ENCODE measurements around the gene CYBA. TPM values are rescaled to one million over a fixed set of nuclear protein-coding genes. Genes with fewer than 3 reads are reported as not detected.

CYBA gene
- polyA plus RNA-seq, 4 donors = 89.6 to 180 (median 148) TPM

DNA sequence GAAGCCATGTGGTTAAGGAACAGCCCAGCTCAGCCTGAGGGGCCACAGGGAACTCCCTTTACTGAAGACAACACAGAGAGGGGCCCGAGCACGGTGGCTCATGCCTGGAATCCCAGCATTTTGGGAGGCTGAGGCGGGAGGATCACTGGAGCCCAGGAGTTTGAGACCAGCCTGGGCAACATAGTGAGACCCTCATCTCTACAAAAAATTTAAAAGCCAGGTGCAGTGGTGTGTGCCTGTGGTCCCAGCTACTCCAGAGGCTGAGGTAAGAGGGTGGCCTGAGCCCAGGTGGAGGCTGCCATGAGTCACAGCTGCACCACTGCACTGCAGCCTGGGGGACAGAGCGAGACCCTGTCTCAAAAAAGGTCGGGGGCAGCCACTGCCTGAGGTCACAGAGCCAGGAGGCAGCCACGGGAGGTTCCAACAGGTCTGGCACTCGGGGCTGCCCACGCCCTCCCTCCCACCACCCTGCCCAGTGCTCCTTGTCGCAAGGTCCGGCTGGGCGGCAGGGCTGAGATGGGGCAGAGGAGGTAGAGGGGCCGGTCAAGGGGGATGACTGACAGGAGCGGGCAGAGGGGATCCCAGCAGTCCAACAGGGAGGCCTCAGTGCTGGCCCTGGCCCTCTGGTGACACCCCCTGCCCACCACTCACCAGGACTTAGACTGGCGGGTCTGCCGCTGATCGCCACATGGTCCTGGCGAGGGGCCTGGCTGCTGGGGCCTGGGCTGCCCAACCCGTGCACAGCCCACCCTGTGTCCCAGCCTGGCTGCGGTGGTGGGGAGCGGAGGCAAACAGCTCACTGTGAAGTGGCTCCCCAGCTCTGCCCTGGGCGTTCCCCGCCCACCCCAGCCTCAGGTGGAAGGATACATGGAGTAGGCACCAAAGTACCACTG, 3.4 kb downstream of the CYBA start:
- no peak for DNase-seq (ENCODE audit: low read depth in 4 of 4, low spot score in 2 of 4)

DNA sequence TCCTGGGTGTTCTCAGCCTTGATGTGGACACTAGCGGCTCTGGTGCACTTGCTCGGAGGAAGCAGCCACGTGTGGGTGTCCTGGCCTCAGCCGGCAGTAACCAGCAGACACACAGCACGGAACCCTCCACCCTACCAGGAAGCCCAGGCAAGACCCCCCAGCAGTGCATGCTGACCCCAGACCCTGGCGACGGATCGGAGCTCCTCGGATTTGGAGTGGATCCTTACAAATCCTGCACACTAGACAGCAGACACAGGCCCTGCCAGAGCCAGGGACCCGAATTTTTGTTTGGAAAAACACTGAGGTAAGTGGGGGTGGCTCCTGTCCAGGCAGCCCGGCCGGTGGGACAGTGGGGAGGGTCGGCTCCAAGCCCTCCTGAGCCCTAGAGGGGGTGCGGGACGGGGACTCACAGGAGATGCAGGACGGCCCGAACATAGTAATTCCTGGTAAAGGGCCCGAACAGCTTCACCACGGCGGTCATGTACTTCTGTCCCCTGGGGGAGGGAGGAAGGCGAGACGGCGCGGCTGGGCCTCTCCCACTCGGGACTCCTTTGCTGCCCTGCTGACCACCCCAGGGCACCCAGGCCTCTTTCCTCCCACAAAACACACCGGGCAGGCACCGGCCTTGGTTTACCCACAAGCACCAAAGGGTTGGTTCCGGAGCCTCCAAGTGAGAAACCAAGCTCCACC, 4.4 kb downstream of the CYBA start:
- no peak for DNase-seq (ENCODE audit: low read depth in 4 of 4, low spot score in 2 of 4)

DNA sequence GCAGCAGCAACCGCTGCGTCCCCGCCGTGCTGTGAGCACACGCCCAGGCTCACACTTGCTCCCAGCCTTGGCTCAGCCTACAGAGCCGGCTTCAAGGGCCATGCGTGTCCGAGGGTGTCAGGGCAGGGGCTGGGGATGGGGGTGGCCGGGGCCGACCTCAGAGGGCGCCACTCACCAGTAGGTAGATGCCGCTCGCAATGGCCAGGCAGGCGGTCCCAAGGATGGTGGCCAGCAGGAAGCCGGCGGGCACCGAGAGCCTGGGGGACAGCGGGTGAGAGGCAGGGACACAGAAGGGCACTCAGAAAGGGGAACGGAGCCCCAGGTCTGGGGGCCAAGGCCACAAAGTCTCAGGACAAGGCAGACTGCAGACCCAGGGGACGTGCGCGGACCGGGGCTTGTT, 4.9 kb downstream of the CYBA start:
- no peak for DNase-seq (ENCODE audit: low read depth in 4 of 4, low spot score in 2 of 4)

DNA sequence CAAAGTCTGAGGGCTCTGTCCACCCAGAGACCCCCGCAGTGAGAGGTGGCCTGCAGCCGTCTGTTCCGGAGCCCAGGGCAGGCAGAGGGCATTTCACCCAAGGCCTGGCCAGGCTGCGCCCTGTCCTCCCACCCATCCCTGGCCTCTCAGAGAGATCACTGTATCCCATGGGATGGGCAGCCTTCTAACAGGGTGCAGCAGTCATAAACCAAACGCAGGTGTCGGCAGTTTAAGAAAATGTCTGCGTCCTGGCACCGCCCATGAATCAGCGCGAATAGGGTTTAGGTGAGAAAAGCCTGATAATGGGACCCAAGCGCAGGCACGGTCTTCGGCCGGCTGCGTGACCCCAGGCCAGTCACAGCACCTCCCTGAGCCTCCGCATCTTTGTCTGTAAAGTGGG, 5.4 kb downstream of the CYBA start:
- no peak for DNase-seq (ENCODE audit: low read depth in 4 of 4, low spot score in 2 of 4)

DNA sequence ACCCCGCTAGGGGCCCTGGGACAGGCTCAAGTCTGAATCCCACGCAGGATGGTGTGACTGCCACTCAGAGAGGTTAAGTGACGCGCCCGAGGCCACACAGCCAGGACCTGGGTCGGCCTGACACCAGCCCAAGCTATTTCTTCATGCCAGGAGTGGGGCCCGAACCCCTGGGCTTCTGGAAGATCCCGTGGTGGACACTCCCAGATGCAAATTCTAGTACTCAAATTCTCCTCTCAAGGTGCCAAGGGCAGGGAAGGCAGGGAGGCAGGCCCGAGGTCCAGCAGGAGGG, 7.3 kb downstream of the CYBA start:
- no peak for DNase-seq (ENCODE audit: low read depth in 4 of 4, low spot score in 2 of 4)

DNA sequence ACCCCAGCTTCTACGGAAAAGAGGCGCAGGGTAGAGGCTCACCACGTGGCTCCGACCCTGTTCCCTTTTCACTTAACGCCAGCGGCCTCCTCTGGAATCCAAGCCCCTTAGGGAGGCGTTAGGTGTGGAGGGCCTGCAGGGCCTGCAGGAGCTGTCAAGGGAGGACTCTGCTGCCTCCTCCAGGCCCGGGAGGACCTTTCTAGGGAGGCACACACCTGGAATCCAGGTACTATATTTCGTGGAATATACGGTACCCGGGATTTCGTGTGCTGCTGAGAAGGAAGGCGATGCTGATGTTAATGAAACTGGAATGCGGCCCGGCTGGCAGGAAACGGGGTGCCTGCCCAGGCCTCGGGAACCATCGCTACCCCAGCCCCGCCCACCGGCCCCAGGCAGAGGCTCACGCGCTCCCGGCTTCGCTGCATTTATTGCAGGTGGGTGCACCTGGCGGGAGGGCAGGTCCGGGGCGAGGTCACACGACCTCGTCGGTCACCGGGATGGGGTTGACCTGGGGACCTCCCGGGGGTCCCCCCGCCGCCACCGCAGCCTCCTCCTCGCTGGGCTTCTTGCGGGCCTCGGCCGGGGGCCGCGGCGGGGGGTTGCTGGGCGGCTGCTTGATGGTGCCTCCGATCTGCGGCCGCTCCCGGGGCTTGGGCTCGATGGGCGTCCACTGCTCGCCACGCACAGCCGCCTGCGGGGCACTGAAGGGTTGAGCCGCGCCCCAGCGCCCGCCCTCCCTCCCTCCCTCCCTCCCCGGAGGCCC, 7.8 kb downstream of the CYBA start:
- DNase-seq (ENCODE audit: low read depth in 4 of 4, low spot score in 2 of 4) = no peak

DNA sequence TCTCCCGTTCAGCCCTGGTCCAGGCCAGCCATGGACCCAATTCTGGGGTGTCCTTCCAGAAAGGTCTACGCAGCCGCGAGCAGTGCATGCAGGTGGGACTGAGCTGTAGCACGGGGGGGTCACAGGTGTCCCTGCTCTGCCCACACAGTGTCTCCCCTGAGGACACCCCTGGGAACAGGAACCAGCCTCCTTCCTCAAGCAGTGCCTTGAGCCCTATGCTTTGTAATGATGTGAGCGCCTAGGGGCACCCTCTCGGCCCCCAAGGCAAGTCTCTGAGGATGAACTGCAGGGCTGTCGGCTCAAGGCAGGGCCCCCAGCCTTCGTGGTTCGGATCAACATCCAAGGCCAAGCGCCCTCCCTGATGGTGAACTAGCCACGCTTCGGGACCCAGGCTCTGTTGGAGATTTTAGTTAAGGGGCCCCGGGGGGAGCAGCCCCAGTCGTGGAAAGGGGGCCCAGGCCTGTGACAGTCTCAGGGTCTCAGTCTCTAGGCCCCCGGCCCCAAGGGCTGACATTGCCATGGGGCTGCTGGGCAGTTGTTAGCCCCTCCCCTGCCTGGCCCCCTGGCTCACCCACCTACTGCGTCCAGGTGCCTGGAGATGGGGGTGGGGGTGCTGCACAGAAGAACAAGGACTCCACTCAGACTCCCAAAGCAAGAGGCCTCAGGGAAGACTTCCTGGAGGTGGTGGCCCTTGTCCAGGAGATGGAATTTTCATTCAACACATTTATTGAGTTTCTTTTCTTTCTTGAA, 10.2 kb downstream of the CYBA start:
- DNase-seq (ENCODE audit: low read depth in 4 of 4, low spot score in 2 of 4) = no peak

DNA sequence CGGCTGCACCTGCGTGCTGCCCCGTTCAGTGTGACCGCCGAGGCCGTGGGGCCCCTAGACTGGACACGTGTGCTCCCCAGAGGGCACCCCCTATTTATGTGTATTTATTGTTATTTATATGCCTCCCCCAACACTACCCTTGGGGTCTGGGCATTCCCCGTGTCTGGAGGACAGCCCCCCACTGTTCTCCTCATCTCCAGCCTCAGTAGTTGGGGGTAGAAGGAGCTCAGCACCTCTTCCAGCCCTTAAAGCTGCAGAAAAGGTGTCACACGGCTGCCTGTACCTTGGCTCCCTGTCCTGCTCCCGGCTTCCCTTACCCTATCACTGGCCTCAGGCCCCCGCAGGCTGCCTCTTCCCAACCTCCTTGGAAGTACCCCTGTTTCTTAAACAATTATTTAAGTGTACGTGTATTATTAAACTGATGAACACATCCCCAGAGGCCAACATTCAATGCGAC, 10.8 kb downstream of the CYBA start:
- DNase-seq (ENCODE audit: low read depth in 4 of 4, low spot score in 2 of 4) = no peak

DNA sequence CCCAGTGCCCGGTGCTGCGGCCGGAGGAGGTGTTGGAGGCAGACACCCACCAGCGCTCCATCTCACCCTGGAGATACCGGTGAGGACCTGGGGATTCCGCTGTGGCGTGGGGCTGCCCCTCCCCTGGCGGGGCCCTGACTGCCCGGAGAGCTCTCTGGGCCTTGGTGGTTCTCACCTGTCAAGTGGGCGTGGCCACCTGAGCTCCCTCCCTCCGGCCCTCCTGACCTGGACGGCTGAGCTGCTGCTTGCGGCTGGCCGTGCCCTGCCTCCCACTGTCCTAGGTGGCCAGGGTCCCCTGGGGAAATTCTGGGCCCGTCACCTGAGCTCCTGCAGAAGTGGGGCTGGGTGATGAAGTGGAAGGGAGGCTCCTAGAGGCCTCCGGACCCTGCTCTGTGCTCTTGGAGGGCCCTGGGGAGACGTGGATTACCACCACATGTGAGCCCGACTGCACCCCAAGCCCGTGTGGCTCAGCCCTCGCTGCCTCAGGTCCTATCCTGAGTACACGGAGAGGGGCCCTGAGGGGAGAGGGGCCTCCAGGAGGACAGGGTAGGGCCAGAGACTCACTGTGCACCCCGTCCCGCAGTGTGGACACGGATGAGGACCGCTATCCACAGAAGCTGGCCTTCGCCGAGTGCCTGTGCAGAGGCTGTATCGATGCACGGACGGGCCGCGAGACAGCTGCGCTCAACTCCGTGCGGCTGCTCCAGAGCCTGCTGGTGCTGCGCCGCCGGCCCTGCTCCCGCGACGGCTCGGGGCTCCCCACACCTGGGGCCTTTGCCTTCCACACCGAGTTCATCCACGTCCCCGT, 11.4 kb downstream of the CYBA start:
- DNase-seq (ENCODE audit: low read depth in 4 of 4, low spot score in 2 of 4) = no peak

DNA sequence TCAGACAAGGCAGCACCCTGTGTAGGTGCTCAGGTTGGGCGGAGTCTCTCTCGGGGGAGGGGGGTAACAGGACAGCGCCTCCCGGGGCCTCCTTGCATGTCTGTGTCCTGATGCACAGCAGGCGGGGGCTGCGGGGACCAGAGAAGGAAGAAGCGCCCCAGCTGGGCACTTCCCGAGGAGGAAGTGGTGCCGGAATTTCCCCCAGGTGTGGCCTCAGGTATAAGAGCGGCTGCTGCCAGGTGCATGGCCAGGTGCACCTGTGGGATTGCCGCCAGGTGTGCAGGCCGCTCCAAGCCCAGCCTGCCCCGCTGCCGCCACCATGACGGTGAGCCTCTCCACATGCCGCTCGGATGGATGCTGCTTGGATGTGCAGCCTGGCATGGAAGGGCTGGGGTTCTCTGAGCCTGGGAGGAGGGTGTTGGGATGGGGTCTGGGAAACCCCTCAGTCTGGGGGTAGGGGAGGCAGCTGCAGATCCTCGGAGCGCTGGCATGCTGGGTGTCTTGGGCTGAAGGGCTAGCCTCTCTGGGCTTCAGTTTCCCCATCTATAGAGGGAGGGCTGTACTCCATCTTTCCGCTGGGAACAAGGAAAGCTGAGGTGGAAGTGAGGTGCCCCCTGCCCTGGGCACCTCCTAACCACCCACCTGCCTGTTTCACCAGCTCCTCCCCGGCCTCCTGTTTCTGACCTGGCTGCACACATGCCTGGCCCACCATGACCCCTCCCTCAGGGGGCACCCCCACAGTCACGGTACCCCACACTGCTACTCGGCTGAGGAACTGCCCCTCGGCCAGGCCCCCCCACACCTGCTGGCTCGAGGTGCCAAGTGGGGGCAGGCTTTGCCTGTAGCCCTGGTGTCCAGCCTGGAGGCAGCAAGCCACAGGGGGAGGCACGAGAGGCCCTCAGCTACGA, 12.3 kb downstream of the CYBA start, which contains the start of gene IL17C:
Gene IL17C (plus strand): TSS at position 250 of the 908 bp plus-strand sequence. CDS start 70 bp downstream, at position 320.
- no peak for DNase-seq (ENCODE audit: low read depth in 4 of 4, low spot score in 2 of 4)

DNA sequence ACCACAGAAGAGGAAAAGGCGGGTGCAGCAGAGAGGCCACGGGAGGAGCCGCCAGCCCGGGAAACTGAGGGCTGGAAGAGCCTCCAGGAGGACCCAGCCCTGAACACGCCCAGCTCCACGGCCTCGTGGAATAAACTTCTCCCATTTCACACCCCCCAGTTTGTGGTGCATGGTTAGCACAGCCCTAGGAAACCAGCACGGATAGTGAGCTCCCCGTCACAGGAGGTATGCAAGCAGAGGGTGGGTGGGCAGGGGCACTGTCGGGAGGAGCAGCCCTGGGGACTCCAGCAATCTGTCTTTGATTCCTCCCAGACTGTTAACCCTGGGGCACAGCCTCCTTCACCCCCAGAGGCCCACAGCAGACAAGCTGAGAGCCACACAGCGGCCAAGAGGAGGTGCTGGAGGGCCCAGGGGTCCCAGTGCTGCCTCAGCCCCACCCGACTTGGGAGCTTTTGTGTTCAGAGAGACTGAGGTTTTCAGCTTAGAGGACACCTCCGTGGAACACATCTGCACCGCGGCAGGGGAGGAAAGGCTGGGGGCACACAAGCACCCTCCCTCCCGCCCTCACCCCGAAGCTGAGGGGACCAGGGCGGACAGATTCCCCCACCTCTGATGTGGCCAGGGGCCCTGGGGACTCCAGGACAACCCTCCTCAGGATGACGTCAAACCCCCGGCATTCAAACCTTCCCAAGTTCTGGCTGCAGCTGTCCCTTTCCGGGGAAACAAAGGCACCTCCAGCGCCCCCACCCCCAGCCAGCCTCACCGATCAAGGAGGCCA, 14.2 kb downstream of the CYBA start:
- DNase-seq (ENCODE audit: low read depth in 4 of 4, low spot score in 2 of 4) = no peak

DNA sequence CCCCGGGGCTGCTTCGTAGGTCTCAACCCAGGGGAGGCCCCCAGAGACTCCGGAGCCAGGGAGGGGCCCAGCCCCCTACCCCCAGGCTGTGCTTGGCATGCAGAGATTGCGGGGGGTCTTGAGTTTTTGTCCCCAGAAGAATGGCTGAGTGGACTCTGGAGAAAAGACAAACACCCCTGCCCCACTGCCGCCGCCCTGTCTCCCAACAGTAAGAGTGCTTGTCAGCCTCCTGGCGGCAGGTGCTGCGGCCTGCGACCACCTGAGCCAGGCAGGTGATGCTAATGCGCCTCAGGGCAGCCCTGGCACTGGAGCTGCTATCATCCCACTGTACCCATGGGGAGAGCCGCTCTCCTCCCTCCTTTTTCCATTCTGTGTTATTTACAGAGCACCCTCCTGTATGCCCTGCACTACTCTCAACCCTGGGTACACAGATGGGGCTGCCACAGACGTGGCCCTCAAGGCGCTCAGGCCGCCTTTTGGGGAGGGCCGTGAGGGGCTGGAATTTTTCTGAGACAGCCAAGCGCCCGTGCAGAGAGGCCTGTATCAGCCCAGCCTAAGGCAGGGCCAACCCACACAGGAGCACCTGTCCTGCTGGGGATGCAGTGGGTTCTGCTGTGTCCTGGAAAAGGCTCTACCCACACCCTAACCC, 15.1 kb downstream of the CYBA start:
- DNase-seq (ENCODE audit: low read depth in 4 of 4, low spot score in 2 of 4) = no peak

DNA sequence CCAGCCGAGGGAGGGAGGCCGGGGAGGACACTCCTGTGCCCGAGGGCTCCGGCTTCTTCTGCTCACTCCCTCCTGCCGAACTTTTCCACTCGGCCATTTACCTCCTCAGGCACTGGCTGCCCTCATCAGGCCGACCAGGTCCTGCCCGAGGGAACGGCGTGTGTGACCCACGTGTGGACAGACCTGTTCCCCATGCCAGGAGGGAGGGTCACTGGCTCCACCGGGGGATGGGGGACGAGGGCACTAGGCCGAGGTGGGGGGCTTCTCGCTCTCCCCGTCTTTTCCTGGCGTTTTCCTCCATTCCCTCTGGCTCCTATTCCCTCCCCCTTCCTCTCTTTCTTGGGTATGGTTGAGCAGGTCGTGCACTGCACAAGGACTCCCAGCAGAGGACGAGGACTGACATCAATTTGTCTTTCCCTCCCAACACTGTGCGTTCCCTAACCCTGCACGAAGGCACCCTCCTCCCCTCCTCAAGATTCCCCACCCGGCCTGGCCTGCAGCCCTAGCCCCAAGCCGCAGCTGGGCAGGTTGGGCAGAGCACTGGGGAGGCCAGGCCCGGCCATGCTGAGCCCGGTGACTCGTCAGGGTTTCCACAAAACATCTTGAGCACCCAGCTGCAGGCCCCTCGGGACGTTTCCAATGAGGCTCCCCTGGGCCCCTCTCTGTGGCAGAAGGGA, 15.7 kb downstream of the CYBA start:
- DNase-seq (ENCODE audit: low read depth in 4 of 4, low spot score in 2 of 4) = no peak

DNA sequence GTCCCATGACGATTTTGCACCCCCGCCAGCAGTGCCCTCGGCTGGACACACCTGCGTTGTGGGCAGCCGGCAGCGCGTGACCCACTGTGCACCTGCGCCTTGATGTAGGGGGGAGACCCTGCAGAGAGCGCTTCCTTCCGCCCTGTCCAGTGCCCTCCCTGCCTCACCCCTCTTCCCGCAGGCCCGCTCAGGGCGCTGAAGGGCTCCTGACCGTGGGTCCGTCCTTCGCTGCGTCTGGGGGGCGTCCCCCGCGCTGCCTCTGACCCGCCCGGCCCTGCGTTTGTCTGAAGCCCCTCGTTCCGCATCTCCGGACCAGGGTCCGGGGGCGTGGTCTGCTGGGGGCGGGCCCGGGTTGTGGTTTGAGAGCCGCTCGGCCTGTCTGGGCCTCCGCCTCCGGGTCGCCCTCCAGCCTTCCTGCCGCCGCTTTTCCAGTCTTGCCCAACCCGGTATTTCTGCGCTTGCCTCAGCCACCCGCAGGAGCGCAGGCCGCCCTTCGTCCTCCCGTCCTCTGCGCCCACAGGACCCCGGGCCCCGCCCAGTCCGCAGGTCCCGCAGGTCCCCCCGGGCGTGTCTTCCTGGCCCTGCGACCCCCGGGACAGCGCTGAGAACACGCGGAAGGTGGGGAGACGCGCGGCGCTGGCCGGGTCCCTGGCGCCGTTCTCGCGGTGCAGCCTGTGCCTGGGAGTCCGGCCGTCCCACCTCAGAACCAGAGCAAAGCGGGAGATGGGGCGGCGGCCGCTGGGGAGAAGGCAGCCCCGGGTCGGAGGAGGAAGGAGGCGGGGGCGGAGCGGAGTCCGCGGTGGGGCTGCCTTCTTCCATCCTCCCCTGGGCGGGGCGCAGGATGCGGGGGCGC, 16.5 kb downstream of the CYBA start:
- no peak for DNase-seq (ENCODE audit: low read depth in 4 of 4, low spot score in 2 of 4)

DNA sequence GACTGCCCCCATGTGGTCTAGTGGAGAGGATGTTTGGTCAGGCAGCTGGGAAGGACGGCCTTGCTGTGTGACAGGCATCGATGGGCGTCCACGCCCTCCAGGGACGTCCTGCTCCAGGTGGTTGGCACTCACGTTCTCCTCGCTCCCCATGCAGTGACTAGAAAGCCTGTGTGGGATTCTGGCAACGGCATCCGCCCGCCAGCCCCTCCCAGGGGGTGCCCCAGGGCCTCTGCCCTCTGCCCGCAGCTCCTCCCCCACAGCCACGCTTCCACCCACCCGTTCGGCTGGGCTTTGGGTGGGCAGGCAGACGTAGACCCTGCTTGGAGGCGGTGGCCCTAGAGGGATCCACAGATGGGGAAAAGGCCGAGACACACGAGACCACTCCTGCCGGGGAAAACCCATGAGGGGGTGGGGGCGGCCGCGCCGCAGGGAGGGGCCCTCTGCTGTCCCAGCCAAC, 17.1 kb downstream of the CYBA start:
- no peak for DNase-seq (ENCODE audit: low read depth in 4 of 4, low spot score in 2 of 4)

DNA sequence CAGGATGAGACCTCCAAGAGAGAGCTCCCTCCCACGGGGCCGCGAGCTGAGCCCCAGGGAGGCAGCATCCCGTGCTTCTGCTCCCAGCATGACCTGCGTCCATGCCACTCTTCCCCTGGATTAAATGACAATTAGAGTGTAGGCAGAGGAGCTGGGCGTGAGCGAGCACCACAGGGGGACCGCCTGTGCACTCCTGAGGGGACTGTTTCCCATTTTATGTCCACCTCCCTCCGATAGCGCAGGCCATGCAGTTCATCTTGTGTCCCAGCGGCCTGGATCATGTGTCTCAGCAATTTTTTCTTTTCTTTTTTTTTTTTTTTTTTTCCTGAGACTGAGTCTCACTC, 18.3 kb downstream of the CYBA start:
- DNase-seq (ENCODE audit: low read depth in 4 of 4, low spot score in 2 of 4) = no peak

Measured in left renal cortex interstitium (tissue), 4 donors.